Testis (tissue), 5 donors: Measurements from ENCODE around the gene TGFB1. TPM values are rescaled to one million over a fixed set of nuclear protein-coding genes. Genes with fewer than 3 reads are reported as not detected.

Experiments
- DNase-seq: peaks from one replicate; pipeline ENCODE4 v3.0.0-alpha.2; 2019
- H3K27ac ChIP-seq, 2 donors: fragments of 200-600 bp; sonication (generic); one replicate each; pipeline ENCODE4 v1.5.1; 2019
- H3K27me3 ChIP-seq: fragments of 200-600 bp; sonication (generic); one replicate; pipeline ENCODE4 v1.5.1; 2019
- H3K36me3 ChIP-seq: fragments of 200-600 bp; sonication (generic); one replicate; pipeline ENCODE4 v1.5.1; 2017; ENCODE audit warnings: low read depth; ENCODE audit errors: missing control alignments
- H3K4me1 ChIP-seq: fragments of 200-600 bp; sonication (generic); one replicate; pipeline ENCODE4 v1.5.1; 2019
- H3K4me3 ChIP-seq, 2 donors: fragments of 200-600 bp; sonication (generic); one replicate each; pipeline ENCODE4 v1.5.1; 2017 to 2019
- H3K9me3 ChIP-seq: fragments of 200-600 bp; sonication (generic); one replicate; pipeline ENCODE4 v1.5.1; 2017
- POLR2A ChIP-seq: fragments of 450-650 bp; IDR thresholded peaks from one replicate; pipeline ENCODE4 v1.6.1; 2017; ENCODE audit warnings: antibody characterized with exemption, mild to moderate bottlenecking, moderate library complexity
- WGBS, 2 donors: methylation state at CpG; one replicate each; pipeline ENCODE4 v1.1.5; 2018; 5-methylcytosine and 5-hydroxymethylcytosine counted together
- intact Hi-C: fragments of 100-400 bp; cut with DNase I; formaldehyde crosslinking; loops from one replicate; pipeline ENCODE4 v1.15.1; 2023; ENCODE audit warnings: low total_unique reads
- long read RNA-seq, 2 donors: transcript quantifications; one replicate each; lab custom pipeline, GENCODE V29; 2026
- polyA plus RNA-seq: library from polyadenylated mRNA; stranded (reverse); fragments of 350-450 nt; fragmentation: Illumina TruSeq; extraction: RNeasy Lipid Tissue Mini Kit (QIAGEN cat#74804); gene quantifications from one replicate; pipeline ENCODE4 v1.2.3, GENCODE V29; 2014; ENCODE audit warnings: low read depth, low replicate concordance; ENCODE audit not compliant: insufficient read depth
- total RNA-seq, 2 donors: library from RNA; depleted of rRNA; stranded (reverse); fragments of >200 nt; gene quantifications; one replicate each; pipeline ENCODE4 v1.2.3, GENCODE V29; 2016
- TF ChIP-seq, protein P1 (sequence below), 3 experiments: fragments of 450-650 bp in 2 of 3; fragments of 200-600 bp in 1 of 3; sonication (generic) in 1 of 3; IDR thresholded peaks; one replicate each; pipeline ENCODE4 v1.5.1; 2016 to 2019; ENCODE audit warnings: antibody characterized with exemption in 3 of 3, mild to moderate bottlenecking in 2 of 3, moderate library complexity in 1 of 3

TGFB1 gene
- 10 to 100 TPM; 12.7 to 17.0 TPM for total RNA-seq
- polyA plus RNA-seq, result 19.8 TPM
- long read RNA-seq, donor 1, transcript TGFB1-201 (7 exons, 2,769 nt), result major isoform, 8 of 493 reads
- long read RNA-seq, donor 1, partial matches to known transcripts, result 464 of 493 reads
- long read RNA-seq, donor 1, other reads (novel, unspliced or antisense), result 21 of 493 reads
- long read RNA-seq, donor 2, transcript TGFB1-201 (7 exons, 2,769 nt), result major isoform, 9 of 19 reads
- long read RNA-seq, donor 2, partial matches to known transcripts, result 10 of 19 reads
- long read RNA-seq, donor 2, other reads (novel, unspliced or antisense), result 0 of 19 reads

DNA sequence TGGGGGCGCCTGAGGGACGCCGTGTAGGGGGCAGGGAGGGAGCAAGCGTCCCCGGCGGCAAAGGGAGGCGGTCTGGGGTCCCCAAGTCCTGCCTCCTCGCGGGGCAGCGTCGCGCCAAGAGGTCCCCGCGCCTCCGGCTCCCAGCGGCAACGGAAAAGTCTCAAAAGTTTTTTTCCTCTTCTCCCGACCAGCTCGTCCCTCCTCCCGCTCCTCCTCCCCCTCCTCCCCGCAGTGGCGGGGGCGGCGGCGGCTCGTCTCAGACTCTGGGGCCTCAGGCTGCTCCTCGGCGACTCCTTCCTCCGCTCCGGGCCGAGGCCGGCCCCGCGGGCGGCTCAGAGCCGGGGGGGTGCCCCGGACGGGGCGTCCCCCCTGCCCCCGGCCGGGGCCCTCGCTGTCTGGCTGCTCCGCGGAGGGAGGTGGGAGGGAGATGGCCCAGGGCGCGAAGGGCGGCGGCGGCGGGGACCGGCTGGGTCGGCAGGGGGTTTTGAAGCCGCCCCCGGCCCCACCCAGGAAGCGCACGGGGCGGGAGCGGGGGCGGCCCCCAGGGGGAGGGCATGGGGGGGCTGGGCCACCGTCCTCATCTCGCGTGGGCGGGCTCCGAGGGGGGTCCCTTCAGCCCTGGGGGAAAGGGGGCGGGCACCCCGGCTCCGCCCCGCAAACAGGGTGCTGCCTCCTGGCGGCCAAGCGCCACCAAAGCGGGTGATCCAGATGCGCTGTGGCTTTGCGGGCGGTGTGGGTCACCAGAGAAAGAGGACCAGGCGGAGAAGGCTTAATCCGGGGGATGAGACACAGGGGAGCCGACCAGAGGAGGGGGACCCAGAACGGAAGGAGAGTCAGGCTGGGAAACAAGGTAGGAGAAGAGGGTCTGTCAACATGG is at the start of gene TGFB1:
Gene TGFB1, minus strand, starts transcription at position 457 of the 877 bp plus-strand sequence. CDS start 878 bp downstream, outside the sequence.
- 0 to 1% methylated on average over 18 to 76 of the region's 78 CpGs for WGBS, 2 donors
- Histone ChIP-seq H3K27me3 (no peaks in the 10 kb centered on the region), H3K27ac (peak within 1 kb of the TSS; percentile 52 to 91), H3K9me3 (no peaks in the 10 kb centered on the region), H3K4me1 (peaks cover 8% of the 10 kb centered on the region), H3K36me3 (no peaks in the 10 kb centered on the region), H3K4me3 (peak within 1 kb of the TSS; percentile 68 to 69)
- TF ChIP-seq, protein P1, sequence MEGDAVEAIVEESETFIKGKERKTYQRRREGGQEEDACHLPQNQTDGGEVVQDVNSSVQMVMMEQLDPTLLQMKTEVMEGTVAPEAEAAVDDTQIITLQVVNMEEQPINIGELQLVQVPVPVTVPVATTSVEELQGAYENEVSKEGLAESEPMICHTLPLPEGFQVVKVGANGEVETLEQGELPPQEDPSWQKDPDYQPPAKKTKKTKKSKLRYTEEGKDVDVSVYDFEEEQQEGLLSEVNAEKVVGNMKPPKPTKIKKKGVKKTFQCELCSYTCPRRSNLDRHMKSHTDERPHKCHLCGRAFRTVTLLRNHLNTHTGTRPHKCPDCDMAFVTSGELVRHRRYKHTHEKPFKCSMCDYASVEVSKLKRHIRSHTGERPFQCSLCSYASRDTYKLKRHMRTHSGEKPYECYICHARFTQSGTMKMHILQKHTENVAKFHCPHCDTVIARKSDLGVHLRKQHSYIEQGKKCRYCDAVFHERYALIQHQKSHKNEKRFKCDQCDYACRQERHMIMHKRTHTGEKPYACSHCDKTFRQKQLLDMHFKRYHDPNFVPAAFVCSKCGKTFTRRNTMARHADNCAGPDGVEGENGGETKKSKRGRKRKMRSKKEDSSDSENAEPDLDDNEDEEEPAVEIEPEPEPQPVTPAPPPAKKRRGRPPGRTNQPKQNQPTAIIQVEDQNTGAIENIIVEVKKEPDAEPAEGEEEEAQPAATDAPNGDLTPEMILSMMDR (IDR thresholded peaks at IDR 0.05), result peak; percentile 48 to 87 (median 81)
- no peak for TF ChIP-seq POLR2A
- peak; percentile 83 for DNase-seq
- intact Hi-C loops, result no loop called here

DNA sequence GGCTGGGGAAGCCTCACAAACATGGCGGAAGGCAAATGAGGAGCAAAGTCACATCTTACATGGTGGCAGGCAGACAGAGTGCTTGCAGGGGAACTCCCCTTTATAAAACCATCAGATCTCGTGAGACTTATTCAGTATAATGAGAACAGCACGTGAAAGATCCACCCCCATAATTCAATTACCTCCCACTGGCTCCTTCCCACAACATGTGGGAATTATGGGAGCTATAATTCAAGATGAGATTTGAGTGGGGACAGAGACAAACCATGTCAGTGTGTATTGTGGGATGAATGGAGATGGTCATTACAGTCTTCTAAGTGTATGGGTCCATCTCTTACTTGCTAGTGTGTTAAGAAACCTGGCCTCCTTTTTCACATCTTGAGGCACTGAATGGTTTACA is 48.3 kb upstream of the TGFB1 start:
- Histone ChIP-seq H3K9me3 (no peaks in the 10 kb centered on the region), H3K27ac (no peak overlapping the region), H3K4me1 (peaks cover 10% of the 10 kb centered on the region), H3K4me3 (no peak overlapping the region), H3K36me3 (no peaks in the 10 kb centered on the region), H3K27me3 (no peaks in the 10 kb centered on the region)
- intact Hi-C loops, result no loop called here
- no peak for DNase-seq
- TF ChIP-seq, protein P1 (IDR thresholded peaks at IDR 0.05), result no peak
- no peak for TF ChIP-seq POLR2A
- WGBS, 2 donors, result 56 to 82% methylated on average over 3 of the region's 3 CpGs

DNA sequence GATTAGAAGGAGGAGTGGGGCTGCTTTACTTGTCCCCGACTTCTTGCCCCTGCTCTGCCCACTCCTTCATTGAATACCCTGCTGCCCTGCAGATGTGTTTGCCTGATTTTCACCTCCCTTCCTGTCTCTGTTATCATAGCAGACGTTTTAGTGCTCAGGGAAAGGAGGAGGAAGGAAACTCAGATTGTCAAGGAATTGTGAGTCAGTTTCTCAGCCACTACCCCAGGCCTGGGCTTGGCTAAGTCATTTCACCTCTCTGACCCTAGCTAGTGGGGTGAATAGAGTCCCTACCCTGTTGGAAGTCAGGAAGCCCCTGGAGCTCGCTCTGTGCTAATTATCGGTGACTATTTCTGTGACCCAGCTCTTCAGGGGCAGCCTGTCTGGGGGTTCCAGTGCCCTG is 47.8 kb upstream of the TGFB1 start:
- no peak for DNase-seq
- intact Hi-C loops, result no loop called here
- 73 to 78% methylated on average over 4 of the region's 4 CpGs for WGBS, 2 donors
- Histone ChIP-seq H3K4me1 (peaks cover 13% of the 10 kb centered on the region), H3K36me3 (no peaks in the 10 kb centered on the region), H3K9me3 (no peaks in the 10 kb centered on the region), H3K27ac (no peak overlapping the region), H3K4me3 (no peak overlapping the region), H3K27me3 (no peaks in the 10 kb centered on the region)
- TF ChIP-seq POLR2A, result no peak
- TF ChIP-seq, protein P1 (IDR thresholded peaks at IDR 0.05), result no peak

DNA sequence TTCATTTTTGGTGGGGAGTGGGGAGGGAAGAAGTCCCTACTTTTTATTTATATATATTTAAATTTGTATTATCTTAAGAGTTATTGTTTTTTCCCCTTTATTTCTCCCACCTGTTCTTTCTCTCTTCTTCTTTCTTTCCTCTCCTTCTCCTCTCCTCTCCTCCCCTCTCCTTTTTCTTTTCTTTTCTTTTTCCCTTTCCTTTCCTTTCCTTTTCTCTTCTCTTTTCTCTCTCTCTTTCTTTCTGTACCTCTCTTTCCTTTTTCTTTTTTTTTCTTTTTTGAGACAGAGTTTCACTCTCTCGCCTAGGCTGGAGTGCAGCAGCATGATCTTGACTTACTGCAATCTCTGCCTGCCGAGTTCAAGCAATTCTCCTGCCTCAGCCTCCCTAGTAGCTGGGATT is 45.8 kb upstream of the TGFB1 start:
- intact Hi-C loops, result no loop called here
- H3K27ac ChIP-seq, result no peak overlapping the region
- TF ChIP-seq, protein P1 (IDR thresholded peaks at IDR 0.05), result no peak
- no peak for TF ChIP-seq POLR2A
- DNase-seq, result no peak
- H3K36me3 ChIP-seq, result no peaks in the 10 kb centered on the region
- peaks cover 17% of the 10 kb centered on the region for H3K4me1 ChIP-seq
- WGBS, 2 donors, result 92 to 98% methylated on average over 2 of the region's 2 CpGs
- H3K4me3 ChIP-seq, result no peak overlapping the region
- no peaks in the 10 kb centered on the region for H3K9me3 ChIP-seq
- no peaks in the 10 kb centered on the region for H3K27me3 ChIP-seq
